ENCODE data around the gene FBXO44. TPM values are rescaled to one million over a fixed set of nuclear protein-coding genes. Genes with fewer than 3 reads are reported as not detected.

Gene FBXO44
- total and polyA plus RNA-seq, 2 experiments from 2014 or later = 22.0 to 30.8 TPM

DNA sequence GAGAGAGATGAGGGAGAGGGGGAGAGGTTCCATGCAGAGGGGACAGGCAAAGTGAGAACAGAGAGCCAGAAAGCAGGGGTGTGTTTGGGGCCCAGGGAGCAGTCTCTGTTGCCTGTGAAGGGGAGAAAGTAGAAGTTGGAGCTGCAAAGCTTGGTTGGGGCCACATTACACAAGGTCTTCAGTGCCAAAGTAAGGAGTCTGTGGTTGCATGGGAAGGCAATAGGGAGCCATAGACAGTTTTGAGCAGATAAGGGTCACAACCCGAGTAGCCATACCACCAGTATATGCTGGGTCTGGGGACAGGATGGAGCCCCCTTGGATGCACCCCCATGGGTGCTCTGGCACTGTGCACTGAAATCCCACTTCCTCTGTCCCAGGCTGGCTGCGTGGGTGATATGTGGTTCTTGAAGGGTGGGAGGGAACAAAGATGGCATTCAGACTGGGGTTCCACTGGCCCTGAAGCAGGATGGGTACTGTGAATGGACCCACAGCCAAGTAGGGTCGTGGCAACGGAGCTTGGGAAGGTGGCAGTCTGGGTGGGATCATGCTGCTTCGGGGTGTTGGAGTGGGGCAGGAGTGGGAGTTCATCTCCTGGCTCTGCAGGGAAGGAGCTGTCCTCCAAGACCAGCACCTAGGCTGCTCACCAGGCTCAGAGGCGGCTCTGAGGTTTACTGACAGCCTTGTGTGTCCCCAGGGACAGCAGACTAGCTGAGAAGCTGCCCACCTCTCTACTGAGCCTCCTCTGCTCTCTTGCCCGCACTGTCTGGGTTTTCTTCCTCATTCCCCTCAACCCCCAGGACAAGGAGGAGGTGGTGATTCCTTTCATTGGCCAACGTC, 48.9 kb downstream of the FBXO44 start (continued):
- TF ChIP-seq, protein P1, sequence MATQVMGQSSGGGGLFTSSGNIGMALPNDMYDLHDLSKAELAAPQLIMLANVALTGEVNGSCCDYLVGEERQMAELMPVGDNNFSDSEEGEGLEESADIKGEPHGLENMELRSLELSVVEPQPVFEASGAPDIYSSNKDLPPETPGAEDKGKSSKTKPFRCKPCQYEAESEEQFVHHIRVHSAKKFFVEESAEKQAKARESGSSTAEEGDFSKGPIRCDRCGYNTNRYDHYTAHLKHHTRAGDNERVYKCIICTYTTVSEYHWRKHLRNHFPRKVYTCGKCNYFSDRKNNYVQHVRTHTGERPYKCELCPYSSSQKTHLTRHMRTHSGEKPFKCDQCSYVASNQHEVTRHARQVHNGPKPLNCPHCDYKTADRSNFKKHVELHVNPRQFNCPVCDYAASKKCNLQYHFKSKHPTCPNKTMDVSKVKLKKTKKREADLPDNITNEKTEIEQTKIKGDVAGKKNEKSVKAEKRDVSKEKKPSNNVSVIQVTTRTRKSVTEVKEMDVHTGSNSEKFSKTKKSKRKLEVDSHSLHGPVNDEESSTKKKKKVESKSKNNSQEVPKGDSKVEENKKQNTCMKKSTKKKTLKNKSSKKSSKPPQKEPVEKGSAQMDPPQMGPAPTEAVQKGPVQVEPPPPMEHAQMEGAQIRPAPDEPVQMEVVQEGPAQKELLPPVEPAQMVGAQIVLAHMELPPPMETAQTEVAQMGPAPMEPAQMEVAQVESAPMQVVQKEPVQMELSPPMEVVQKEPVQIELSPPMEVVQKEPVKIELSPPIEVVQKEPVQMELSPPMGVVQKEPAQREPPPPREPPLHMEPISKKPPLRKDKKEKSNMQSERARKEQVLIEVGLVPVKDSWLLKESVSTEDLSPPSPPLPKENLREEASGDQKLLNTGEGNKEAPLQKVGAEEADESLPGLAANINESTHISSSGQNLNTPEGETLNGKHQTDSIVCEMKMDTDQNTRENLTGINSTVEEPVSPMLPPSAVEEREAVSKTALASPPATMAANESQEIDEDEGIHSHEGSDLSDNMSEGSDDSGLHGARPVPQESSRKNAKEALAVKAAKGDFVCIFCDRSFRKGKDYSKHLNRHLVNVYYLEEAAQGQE (IDR thresholded peaks at IDR 0.05; ENCODE audit: unreplicated experiment) = no peak
- TF ChIP-seq, protein P2, sequence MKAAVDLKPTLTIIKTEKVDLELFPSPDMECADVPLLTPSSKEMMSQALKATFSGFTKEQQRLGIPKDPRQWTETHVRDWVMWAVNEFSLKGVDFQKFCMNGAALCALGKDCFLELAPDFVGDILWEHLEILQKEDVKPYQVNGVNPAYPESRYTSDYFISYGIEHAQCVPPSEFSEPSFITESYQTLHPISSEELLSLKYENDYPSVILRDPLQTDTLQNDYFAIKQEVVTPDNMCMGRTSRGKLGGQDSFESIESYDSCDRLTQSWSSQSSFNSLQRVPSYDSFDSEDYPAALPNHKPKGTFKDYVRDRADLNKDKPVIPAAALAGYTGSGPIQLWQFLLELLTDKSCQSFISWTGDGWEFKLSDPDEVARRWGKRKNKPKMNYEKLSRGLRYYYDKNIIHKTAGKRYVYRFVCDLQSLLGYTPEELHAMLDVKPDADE (IDR thresholded peaks at IDR 0.05) = no peak
- TF ChIP-seq, protein P3, sequence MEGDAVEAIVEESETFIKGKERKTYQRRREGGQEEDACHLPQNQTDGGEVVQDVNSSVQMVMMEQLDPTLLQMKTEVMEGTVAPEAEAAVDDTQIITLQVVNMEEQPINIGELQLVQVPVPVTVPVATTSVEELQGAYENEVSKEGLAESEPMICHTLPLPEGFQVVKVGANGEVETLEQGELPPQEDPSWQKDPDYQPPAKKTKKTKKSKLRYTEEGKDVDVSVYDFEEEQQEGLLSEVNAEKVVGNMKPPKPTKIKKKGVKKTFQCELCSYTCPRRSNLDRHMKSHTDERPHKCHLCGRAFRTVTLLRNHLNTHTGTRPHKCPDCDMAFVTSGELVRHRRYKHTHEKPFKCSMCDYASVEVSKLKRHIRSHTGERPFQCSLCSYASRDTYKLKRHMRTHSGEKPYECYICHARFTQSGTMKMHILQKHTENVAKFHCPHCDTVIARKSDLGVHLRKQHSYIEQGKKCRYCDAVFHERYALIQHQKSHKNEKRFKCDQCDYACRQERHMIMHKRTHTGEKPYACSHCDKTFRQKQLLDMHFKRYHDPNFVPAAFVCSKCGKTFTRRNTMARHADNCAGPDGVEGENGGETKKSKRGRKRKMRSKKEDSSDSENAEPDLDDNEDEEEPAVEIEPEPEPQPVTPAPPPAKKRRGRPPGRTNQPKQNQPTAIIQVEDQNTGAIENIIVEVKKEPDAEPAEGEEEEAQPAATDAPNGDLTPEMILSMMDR (conservative IDR thresholded peaks at IDR 0.05; ENCODE audit: low read depth in 2 of 2) = no peak
- TF ChIP-seq ZNF331 (CRISPR knock-in tag; IDR thresholded peaks at IDR 0.05; ENCODE audit: low read depth) = no peak
- TF ChIP-seq EZH2phosphoT487 (IDR thresholded peaks at IDR 0.05; ENCODE audit: unreplicated experiment) = no peak
- no peak for TF ChIP-seq EZH2 (IDR thresholded peaks at IDR 0.05; ENCODE audit: low read depth, unreplicated experiment)

DNA sequence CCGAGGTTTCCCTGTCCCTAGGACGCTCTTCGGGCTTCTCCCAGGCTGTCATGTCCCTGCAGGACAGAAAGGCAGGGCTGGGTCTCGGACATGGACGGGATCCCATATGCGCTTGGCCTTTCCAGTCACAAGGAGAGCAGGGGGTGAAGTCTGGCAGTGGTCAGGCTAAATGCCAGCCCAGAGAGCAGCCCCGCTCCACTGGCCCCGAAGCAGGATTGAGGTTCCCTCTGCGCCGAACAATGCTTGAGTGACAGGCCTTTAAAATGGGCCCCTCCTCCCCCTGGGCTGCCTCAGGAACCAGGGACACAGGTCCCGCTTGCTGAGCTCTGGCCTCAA, 49.5 kb downstream of the FBXO44 start:
- Histone ChIP-seq H3K4me2 (no peak overlapping the region), H3K27me3 (ENCODE audit: insufficient read depth) (no peaks in the 10 kb centered on the region), H4K20me1 (replicated peaks; ENCODE audit: insufficient read depth) (no peaks in the 10 kb centered on the region), H3K79me2 (replicated peaks; ENCODE audit: insufficient read depth) (peaks cover 26% of the 10 kb centered on the region), H3K4me1 (ENCODE audit: insufficient read depth) (peaks cover 51% of the 10 kb centered on the region), H2AFZ (no peak overlapping the region), H3K36me3 (ENCODE audit: insufficient read depth) (no peaks in the 10 kb centered on the region; the same call in 1 of the 2 replicates), H3K27ac (ENCODE audit: low read depth) (no peak overlapping the region), H3F3A (replicated peaks; ENCODE audit: low read depth) (peaks cover 27% of the 10 kb centered on the region), H3K4me3 (no peak overlapping the region), H3K9me2 (ENCODE audit: insufficient read depth) (no peaks in the 10 kb centered on the region)
- Mint-ChIP-seq H3K36me3 (ENCODE audit: low read depth) (peaks cover 7% of the 10 kb centered on the region; the same call in 1 of the 3 replicates), H3K9me3 (no peaks in the 10 kb centered on the region), H3K4me3 (no peak overlapping the region; the same call in 2 of the 3 replicates), H3K27me3 (ENCODE audit: insufficient read depth, low read depth, poor library complexity) (peaks cover 12% of the 10 kb centered on the region), H3K4me1 (peaks cover 60% of the 10 kb centered on the region), H3K27ac (peak overlapping the region; percentile 49; the same call in 1 of the 2 replicates)
- DNase-seq (ENCODE audit: low spot score) = peak; percentile 62
- ATAC-seq = peak; percentile 72
- TF ChIP-seq ZNF331 (CRISPR knock-in tag; IDR thresholded peaks at IDR 0.05; ENCODE audit: low read depth) (no peak), EZH2 (IDR thresholded peaks at IDR 0.05; ENCODE audit: low read depth, unreplicated experiment) (no peak), STAT1 (IDR thresholded peaks at IDR 0.05; ENCODE audit: unreplicated experiment) (no peak), POLR2AphosphoS5 (IDR thresholded peaks at IDR 0.05; ENCODE audit: low read depth) (no peak), JUNB (IDR thresholded peaks at IDR 0.05; ENCODE audit: unreplicated experiment) (no peak), CREB1 (CRISPR knock-in tag; IDR thresholded peaks at IDR 0.05; ENCODE audit: low read depth) (no peak), EZH2phosphoT487 (IDR thresholded peaks at IDR 0.05; ENCODE audit: unreplicated experiment) (no peak)
- TF ChIP-seq, protein P3 (conservative IDR thresholded peaks at IDR 0.05; ENCODE audit: low read depth in 2 of 2) = no peak
- TF ChIP-seq, protein P1 (IDR thresholded peaks at IDR 0.05; ENCODE audit: unreplicated experiment) = no peak

Data from GM23338 (cell line).